GM18519 (cell line): ENCODE measurements around the gene BLOC1S5.
"Not testable (repeated sequence)": the region's sequence is repeated elsewhere in the genome, so short reads cannot be mapped to it uniquely, and the experiment has no call there.

Source experiments
- ATAC-seq: cut with Tn5 transposase; IDR thresholded peaks from one replicate; pipeline ENCODE4 v1.9.1; 2021; ENCODE audit warnings: mild to moderate bottlenecking, moderate library complexity; ENCODE audit not compliant: unreplicated experiment, low FRiP score

The BLOC1S5 gene

DNA sequence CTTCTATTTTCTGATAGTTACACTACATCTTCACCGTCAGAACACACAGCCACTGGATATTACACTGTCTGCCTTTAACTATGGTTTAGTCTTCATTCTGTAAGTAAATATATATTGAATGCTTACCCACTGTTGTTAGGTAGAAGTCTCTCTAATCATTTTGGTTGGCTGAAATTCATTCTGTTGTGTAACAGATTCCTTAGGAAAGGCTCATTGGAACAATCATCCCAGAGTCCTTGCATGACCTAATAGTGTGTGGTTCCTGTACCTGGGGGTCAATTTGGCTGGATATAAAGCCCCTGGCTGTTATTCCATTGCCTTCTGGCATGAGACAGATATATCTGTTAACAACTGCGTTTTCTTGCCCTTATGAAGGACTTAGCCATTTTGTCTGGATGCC lies 9.9 kb downstream of the BLOC1S5 start:
- no peak for ATAC-seq

DNA sequence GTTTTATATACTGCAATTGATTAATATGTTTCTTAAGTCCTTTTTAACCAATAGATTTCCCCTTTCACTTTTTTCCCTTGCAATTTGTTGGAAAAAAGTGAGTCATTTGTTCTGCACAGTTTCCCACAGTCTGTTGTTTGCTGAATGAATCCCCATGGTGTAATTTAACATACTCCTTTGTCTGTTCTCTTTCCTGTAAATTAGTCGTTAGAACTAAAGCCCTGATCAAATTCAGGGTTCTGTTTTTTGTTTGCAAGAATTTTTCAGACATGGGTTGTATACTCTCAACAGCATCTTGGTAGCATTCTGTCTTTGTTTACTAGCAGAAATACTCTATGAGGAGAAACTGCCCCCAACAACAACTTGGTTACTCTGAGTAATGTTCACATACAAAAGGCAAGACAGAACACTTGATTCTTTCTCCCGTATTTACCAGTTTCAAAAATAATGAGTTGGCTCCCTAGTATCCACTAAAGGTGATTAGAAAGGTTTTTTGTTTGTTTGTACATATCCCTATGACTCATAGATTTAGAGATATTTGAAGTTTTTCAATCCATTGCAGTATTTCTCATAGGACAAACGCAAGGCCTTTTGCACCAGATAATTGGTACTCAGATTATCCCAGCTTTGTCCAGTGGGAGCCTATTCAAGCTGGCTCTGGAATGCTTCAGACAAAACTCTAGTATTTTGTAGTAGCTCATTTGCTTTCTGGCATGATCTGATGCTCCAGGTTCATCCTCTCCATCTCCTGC lies 16.5 kb downstream of the BLOC1S5 start:
- ATAC-seq, result no peak

DNA sequence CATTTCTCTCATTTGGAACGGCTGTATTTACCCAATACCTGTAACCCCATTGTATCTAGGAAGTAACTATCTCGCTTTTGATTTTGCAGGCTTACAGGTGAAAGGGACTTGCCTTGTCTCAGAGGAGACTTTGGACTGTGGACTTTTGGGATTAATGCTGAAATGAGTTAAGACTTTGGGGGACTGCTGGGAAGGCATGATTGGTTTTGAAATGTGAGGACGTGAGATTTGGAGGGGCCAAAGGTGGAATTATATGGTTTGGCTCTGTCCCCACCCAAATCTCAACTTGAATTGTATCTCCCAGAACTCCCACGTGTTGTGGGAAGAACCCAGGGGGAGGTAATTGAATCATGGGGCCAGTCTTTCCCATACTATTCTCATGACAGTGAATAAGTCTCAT lies 18.4 kb downstream of the BLOC1S5 start:
- not testable (repeated sequence) for ATAC-seq

DNA sequence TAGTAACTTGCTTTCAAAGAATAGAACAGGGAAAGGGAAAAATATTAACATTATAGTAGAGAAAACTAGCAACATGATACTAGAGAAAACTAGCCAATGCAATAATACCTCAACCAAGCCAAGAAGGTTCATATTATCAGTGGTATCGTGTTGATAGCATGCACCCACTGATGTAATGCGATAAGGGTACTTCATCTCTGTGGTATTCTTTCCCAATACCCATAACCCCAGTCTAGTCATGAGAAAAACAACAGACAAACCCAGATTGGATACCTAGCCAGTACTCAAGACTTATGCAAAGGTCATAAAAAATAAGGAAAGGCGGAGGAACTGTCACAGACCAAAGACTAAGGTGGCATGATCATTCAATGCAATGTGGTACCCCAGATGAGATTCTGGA lies 21.0 kb downstream of the BLOC1S5 start:
- no peak for ATAC-seq

DNA sequence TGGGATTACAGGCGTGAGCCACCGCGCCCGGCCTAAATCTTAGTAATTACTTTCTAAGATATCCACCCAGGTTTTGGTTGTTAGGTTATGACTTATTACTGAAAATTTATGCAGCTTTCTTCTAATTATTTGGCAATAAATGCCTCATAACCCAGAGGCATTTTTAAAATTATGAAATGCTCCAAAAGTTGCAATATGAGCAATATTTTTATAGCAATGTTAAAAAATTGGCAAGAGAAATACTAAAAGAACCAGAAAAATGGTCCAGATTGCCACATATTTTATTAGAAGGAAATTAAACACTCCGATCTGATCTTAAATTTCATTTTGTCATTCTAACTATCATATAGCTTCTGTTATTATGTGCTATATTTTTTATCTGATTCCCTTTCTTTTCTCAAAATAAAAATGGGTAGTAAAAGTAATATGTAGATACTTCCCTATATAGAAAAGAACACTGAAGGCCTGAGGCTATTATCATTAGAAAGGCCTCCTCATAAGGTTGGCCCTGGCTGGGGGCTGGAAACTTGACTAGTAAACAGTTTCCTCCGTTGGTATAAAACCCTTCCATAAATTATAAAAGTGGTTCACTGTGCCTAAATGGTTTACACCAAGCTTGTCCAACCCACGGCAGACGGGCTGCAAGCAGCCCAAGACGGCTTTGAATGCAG lies 22.1 kb downstream of the BLOC1S5 start:
- no peak for ATAC-seq

DNA sequence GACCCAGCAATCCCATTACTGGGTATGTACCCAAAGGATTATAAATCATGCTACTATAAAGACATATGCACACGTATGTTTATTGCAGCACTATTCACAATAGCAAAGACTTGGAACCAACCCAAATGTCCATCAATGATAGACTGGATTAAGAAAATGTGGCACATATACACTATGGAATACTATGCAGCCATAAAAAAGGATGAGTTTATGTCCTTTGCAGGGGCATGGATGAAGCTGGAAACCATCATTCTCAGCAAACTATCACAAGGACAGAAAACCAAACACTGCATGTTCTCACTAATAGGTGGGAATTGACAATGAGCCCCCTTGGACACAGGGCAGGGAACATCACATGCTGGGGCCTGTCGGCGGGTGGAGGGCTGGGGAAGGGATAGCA lies 30.1 kb downstream of the BLOC1S5 start:
- ATAC-seq, result not testable (repeated sequence)

DNA sequence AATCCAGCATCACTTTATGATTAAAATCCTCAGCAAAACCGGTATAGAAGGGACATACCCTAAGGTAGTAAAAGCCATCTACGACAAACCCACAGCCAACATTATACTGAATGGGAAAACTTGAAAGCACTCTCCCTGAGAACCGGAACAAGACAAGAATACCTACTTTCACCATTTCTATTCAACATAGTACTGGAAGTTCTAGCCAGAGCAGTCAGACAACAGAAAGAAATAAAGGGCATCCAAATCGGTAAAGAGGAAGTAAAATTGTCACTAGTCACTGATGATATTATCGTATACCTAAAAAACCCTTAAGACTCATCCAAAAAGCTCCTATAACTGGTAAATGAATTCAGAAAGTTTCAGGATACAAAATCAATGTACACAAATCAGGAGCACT lies 33.3 kb downstream of the BLOC1S5 start:
- ATAC-seq, result no peak

DNA sequence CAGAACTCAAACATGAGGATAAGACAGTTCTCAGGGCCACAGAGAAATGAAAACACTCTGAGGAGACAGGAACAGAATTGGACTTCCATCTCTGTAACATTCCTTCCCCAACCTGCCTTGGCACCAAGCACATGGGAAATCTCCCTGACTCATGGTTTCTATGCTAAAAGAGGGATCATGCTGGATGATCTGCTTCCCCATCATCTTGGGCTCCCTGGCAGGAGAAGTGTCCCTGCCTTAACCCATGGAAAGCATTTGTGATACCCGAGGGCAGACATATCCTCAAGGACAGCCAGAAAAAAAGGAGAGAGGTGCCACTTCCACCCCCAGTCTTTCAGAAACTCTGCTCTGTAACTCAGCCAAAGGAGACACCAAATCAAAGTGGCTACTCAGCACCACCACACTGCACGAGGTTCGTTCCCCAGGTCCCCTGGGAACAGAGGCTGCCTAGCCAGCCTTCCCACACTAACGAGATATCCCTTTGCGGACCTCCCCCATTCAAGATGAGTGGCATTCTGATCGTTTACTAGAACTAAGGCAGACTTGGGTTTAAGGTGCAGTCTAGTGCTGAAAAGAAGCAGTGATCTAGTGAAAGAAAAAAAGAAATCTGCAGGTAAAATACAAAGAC lies 34.8 kb downstream of the BLOC1S5 start:
- ATAC-seq, result no peak

DNA sequence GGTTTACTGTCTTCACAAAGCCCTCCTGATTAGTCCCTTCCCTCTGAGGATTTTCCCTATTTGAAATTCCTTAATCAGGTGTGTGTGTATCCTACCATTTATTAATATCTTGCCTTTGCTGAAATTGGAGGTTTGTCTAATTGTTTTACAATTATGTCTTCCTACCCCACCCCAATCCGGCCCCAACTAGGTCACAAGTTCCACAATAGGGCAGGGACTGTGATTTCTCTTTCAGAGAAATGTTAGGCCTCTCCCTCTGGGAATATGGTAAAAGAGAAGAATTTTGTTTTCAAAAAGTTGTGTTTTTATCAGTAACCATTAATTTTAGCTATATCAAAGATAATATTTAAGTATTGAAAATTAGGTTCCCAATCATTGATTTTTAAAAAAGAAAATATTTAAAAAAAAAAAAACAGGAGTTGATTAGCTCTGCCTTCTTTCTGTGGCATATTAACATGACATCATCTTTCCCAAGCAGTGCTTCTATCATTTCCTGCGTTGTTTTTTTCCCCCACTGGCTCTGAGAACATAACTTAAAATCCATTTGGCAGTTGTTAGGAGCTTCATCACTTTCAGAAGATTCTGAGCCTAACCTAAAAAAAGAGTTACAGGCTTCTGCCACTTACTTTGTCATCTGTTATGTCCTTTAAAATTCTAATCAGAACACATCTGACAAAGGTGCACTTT lies 36.1 kb downstream of the BLOC1S5 start:
- no peak for ATAC-seq

DNA sequence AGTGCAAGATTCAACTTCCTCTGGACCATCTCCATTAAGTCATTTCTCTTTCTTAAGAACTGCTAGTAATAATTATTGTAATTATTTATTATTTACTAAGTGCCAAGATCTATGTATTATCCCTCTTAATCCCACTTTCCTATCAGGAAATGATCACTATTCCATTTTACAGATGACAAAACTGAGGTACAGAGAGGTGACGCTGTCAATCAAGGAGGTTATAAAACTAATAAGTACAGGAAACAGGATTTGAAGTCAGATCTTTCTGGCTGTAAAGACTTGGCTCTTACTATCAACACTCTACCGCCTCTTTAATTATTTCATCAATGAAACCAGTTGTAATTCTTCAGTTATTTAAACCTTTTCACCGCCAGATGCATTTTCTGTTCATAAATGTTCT lies 37.4 kb downstream of the BLOC1S5 start:
- ATAC-seq, result no peak

DNA sequence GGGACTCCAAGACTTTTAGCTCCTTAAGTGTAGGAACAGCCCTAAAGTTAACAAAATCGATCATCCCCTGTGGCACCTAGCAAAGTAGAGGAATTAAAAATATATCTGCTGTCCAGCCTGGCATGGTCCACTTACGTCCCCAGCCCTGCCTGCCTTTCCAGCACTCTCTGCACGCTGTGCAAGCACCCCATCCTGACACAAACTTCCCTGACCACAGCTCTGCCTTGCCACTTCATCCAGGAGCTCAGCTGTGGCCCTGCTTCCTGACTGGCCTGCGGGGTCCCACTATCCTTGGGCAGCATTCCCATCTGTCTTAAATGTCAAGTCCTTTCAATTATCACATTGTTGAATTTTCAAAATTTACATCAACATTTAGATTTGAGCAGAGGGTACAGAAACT lies 39.0 kb downstream of the BLOC1S5 start:
- ATAC-seq, result no peak

DNA sequence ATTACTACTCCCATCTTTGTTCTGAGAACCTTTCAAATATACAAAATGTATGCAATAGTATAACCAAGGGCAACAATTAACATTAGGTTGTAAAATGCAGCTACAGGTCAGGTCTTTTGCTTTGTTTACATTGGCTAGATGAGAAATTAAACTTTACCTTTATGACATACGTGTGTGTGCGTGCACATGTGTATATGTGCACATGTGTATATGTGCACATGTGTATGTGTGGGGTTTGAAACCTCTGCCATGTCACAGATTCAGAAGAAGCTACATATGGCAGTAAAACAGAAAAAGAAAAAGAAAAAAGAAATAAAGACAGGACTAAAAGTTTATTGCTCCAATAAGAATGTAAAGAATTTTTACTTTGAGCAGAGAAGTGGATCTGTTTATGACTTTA lies 40.6 kb downstream of the BLOC1S5 start:
- ATAC-seq, result no peak

DNA sequence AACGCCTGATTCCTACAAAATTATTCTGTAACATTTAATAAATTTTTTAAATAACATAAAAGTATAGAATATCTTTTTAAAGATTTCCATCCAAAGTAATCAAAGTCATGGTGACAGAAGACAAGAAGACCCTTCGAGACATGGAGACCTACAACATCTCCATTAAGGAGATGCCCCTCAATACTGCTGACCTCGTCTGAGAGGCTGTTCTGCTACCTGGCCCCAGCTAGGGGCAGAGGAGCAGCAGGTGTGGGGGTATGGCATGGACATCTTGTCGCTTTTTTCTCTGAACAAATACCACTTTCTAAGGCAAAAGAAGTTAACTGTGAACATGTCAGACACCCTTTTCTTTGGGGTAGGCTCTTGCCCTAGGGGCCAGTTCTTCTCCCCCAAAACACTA lies 44.1 kb downstream of the BLOC1S5 start:
- no peak for ATAC-seq

DNA sequence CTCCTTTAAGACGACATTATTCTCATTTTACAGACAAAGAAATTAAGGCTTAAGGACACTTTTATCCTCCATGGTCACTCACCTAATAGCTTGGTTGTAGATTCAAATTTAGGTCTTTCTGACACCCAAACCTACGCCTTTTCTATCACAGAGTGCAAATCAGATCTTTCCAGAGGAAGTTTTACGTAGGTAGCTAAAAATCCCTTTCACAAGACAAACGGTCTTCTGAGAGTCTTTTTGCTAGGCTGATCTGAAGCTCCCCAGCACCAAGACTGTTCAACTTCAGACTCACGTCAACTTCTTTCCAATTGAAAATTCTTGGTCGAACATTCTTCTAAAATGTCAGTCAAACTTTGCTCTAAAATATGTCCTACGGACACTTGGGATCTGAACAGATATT lies 46.5 kb downstream of the BLOC1S5 start:
- ATAC-seq, result no peak

DNA sequence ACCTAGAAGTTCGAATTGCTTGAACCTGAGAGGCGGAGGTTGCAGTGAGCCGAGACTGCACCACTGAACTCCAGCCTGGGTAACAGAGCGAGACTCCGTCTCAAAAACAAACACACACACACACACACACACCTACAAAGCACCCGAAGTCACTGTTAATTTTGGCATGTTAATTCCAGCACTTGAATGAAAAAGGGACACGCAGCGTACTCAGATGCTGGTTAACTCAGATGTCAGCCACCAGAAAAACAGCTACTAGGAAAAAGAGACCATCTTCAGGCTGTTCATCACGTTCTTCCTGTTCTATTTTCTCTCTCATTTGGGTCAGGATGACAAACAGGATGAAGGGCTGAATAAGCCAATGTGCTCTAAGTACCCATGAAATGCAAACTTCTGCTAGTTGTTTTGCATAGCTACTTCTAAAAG lies 46.9 kb downstream of the BLOC1S5 start:
- peak; percentile 86 for ATAC-seq

DNA sequence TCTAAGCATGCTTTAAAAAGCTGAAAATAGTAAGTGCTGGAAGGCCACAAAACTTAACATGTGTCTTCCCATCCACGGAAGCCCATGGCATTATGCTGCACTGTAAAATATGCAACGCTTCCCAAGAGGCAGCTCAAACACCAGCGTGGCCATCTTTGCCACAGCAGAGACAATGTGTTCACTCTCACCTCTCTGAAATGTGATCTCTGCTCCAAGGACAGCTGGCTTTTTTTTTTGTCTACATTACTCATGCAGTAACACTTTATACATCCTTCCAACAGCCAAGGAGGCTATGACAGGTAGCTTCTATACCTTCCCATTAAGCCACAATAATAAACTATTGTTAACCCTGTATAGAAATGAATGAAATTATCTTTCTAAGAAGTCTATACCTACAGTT lies 49.2 kb downstream of the BLOC1S5 start:
- ATAC-seq, result no peak

DNA sequence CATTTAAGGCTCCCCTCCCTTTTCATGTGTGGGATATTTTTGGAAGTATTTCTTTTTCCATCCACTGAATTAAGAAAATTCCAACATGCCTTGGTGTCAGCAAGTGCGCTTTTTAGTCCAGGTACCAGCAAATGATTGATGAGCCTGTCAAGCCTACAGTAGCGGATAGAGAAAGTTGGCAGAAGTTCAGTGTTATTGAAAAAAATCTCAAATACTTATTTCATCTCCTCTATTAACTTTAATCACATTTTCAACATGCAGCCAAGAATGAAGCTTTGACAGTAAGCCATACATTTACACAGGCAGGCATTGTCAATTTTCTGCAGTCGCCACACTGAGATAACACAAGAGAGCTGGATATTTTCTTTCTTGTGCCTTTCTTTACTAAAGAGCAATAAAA lies 50.4 kb downstream of the BLOC1S5 start:
- no peak for ATAC-seq

DNA sequence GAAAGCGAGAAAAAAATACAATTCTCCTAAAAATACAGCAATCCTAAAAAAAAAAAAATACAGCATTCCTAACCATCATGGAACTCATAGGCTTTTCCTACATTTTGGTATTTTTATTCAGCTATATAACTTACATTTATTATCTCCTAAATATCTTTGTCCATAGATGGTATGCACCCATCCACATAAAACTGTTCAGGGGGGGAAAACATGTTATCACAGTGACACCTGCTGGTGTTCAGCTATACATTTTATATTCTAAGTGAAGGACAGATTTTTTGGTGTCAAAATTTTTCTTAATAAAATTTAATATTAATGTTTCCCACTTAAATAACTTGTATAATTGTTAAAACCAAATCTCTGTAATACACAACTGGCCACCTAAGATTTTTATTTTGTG lies 58.0 kb downstream of the BLOC1S5 start:
- ATAC-seq, result no peak

DNA sequence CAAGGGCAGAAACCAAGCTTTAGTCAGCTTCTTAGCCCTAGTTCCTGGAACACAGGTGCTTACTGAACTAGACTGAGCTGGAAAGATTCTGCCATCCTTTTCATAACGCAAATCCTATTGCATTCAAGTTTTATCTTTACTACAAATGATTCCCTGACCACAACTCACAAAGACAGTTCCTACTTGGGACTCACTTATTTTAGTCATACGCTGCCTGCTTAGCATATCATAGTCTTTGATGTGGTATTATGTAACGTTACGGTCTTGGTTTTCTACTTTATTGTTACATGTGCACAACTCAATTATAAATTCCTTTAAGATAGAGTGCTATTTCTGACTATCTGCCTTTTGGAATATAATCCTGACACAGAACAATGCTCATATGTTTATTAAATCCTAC lies 59.1 kb downstream of the BLOC1S5 start:
- no peak for ATAC-seq

DNA sequence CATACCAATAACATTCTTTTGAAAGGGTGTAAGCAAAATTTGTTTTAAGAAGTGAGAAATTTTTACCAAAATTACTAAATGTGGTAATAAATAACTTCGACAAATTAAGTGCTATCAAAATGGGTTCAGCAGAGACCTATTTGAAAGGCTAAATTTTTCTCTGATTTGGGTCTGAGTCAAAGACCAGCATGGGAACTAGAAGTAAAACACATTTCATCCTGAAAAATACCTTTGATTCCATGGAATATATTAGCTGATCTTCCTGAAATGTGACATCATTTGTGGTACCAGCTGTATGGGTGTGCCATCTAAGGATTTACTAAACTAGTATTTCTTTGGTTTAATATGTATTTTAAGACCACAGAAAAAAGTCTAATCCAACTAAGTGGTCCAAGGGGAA lies 63.6 kb downstream of the BLOC1S5 start:
- ATAC-seq, result no peak

DNA sequence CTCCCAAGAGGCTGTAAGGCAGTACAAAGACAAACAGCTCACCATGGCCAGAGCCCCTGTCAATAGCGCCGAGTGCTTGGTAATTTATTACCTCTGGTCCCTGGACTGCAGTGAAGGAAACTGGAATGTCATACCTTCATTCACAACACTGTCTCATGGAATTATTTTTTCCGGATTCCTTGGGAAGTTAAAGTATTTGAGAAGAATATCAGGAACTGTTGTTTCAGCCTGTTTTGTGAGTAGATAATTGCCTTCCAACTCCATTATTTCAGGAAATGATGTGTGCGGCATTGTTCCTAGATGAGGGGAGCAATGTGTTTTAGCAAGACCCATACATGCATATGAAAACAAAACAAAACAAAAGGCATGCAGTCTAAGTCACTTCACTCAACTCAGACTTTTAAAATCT lies 64.0 kb downstream of the BLOC1S5 start:
- no peak for ATAC-seq
